NT2/D1 (cell line): ENCODE data around the gene TPBGL.

Source experiments
- SUZ12 ChIP-seq: IDR thresholded peaks from 2 replicates; pipeline ENCODE4 v1.6.1; 2011; ENCODE audit not compliant: insufficient read length, insufficient read depth; ENCODE audit errors: extremely low read depth
- YY1 ChIP-seq: IDR thresholded peaks from 2 replicates; pipeline ENCODE4 v1.6.1; 2011; ENCODE audit not compliant: insufficient read length, insufficient read depth
- ZNF274 ChIP-seq: IDR thresholded peaks from 2 replicates; pipeline ENCODE4 v1.6.1; 2011; ENCODE audit warnings: mild to moderate bottlenecking, low read depth, low read length

GRCh38 chr11:75273411-75274391 lies 33.1 kb downstream of the TPBGL start:
- TF ChIP-seq YY1 (no peak), SUZ12 (no peak), ZNF274 (no peak)
